ENCODE measurements around the gene GRIK2.

DNA sequence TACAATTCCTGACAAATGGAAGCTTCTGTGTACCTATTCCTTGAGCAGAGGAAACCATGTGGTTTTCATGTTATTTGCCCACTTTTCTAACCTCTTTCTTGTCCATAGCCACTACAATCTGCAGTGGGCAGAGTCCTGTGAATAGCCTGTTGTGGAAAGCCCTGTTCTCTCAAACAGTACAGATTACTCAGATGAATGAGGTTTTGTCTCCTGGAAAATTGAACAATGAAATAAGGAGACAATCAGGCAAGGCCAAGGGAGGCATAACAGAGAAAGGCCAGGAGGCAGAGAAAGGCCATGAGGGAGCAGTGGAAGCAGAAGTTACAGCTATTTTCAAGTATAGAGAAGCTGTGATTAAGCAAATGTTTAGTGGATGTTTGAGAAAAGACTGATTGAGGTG, 189.3 kb downstream of the GRIK2 start:
- TF ChIP-seq, protein P1, sequence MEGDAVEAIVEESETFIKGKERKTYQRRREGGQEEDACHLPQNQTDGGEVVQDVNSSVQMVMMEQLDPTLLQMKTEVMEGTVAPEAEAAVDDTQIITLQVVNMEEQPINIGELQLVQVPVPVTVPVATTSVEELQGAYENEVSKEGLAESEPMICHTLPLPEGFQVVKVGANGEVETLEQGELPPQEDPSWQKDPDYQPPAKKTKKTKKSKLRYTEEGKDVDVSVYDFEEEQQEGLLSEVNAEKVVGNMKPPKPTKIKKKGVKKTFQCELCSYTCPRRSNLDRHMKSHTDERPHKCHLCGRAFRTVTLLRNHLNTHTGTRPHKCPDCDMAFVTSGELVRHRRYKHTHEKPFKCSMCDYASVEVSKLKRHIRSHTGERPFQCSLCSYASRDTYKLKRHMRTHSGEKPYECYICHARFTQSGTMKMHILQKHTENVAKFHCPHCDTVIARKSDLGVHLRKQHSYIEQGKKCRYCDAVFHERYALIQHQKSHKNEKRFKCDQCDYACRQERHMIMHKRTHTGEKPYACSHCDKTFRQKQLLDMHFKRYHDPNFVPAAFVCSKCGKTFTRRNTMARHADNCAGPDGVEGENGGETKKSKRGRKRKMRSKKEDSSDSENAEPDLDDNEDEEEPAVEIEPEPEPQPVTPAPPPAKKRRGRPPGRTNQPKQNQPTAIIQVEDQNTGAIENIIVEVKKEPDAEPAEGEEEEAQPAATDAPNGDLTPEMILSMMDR (IDR thresholded peaks at IDR 0.05) = no peak
- TF ChIP-seq ZFX (IDR thresholded peaks at IDR 0.05; ENCODE audit: borderline replicate concordance) = no peak
